ENCODE results near the gene DDN. TPM values are rescaled to one million over a fixed set of nuclear protein-coding genes. Genes with fewer than 3 reads are reported as not detected.

DDN gene
- total and polyA plus RNA-seq, 9 of the 15 experiments (the other 6 are each of a cell fraction or from before 2014, with no cell fraction given): 0.03 to 3.6 (median 1.6) TPM

- TF ChIP-seq TCF7L2 (IDR thresholded peaks at IDR 0.05; ENCODE audit: low read depth, low read length) (no peak), E2F4 (CRISPR knock-in tag; IDR thresholded peaks at IDR 0.05; ENCODE audit: low read depth) (no peak), SREBF1 (IDR thresholded peaks at IDR 0.05; ENCODE audit: borderline replicate concordance, low read depth, low read length) (no peak), EWSR1 (IDR thresholded peaks at IDR 0.05; ENCODE audit: borderline replicate concordance, low read depth, partially characterized antibody) (no peak), TAF1 (IDR thresholded peaks at IDR 0.05; ENCODE audit: control insufficient read depth, extremely low read depth, insufficient read depth, low read length, severe bottlenecking) (no peak), HMG20A (CRISPR knock-in tag; conservative IDR thresholded peaks at IDR 0.05) (no peak), TSHZ1 (CRISPR knock-in tag; IDR thresholded peaks at IDR 0.05) (no peak), KLF1 (tag; IDR thresholded peaks at IDR 0.05) (no peak)
Observed at GRCh38 chr12:49048953-49049352, 49.8 kb upstream of the DDN start (continued).

Data from K562 (cell line).